CD14-positive monocyte (primary cell): ENCODE measurements around the gene KLHL25. TPM values are rescaled to one million over a fixed set of nuclear protein-coding genes. Genes with fewer than 3 reads are reported as not detected.

Experiments
- DNase-seq, 3 donors: peaks; one replicate each; pipeline ENCODE4 v3.0.0-alpha.2; 2011 to 2022
- H2AFZ ChIP-seq: 2 replicates; pipeline ENCODE4 v1.6.0; 2012; ENCODE audit warnings: mild to moderate bottlenecking, low read depth, low read length, inconsistent platforms; ENCODE audit not compliant: insufficient read depth, poor library complexity, severe bottlenecking
- H3K27ac ChIP-seq, 2 donors: 1 replicate in 1 of 2; 2 replicates in 1 of 2; pipeline ENCODE4 v1.5.1; 2012 to 2013; ENCODE audit warnings: low read length in 2 of 2, control low read depth in 1 of 2, inconsistent platforms in 1 of 2, low read depth in 1 of 2, mild to moderate bottlenecking in 1 of 2
- H3K27me3 ChIP-seq, 2 donors: one replicate each; pipeline versions ENCODE4 v1.6.0 to v1.6.1; 2011 to 2013; ENCODE audit warnings: low read length in 2 of 2; ENCODE audit not compliant: control insufficient read depth in 2 of 2, insufficient read depth in 2 of 2
- H3K36me3 ChIP-seq, 2 donors: replicated peaks in 1 of 2; 1 replicate in 1 of 2; 2 replicates in 1 of 2; pipeline versions ENCODE4 v1.5.1 to v1.6.1; 2012 to 2013; ENCODE audit warnings: low read length in 2 of 2, control low read depth in 1 of 2, inconsistent platforms in 1 of 2, mild to moderate bottlenecking in 1 of 2; ENCODE audit not compliant: insufficient read depth in 2 of 2, control insufficient read depth in 1 of 2
- H3K4me1 ChIP-seq, 2 donors: 1 replicate in 1 of 2; 2 replicates in 1 of 2; pipeline versions ENCODE4 v1.5.1 to v1.6.1; 2012 to 2013; ENCODE audit warnings: low read length in 2 of 2, control low read depth in 1 of 2, inconsistent platforms in 1 of 2, mild to moderate bottlenecking in 1 of 2, moderate library complexity in 1 of 2; ENCODE audit not compliant: insufficient read depth in 2 of 2, control insufficient read depth in 1 of 2
- H3K4me2 ChIP-seq: replicated peaks from 2 replicates; pipeline ENCODE3; 2012; ENCODE audit warnings: low read length, moderate library complexity, mild to moderate bottlenecking; ENCODE audit not compliant: poor library complexity, severe bottlenecking; ENCODE audit errors: extremely low read depth
- H3K4me3 ChIP-seq, 3 experiments: fragments of 200-600 bp in 1 of 3; sonication (generic) in 1 of 3; replicated peaks in 1 of 3; 1 replicate in 2 of 3; 2 replicates in 1 of 3; pipeline ENCODE4 v1.5.1; 2011 to 2013; ENCODE audit warnings: low read length in 3 of 3, mild to moderate bottlenecking in 3 of 3, control low read depth in 2 of 3, low read depth in 2 of 3, inconsistent platforms in 1 of 3, moderate library complexity in 1 of 3
- H3K79me2 ChIP-seq: 2 replicates; pipeline ENCODE4 v1.6.0; 2012; ENCODE audit warnings: mild to moderate bottlenecking, control low read depth, inconsistent platforms, low read length, moderate library complexity; ENCODE audit not compliant: insufficient read depth
- H3K9ac ChIP-seq: 2 replicates; pipeline ENCODE4 v1.6.0; 2017; ENCODE audit warnings: low read length, mild to moderate bottlenecking; ENCODE audit not compliant: insufficient read depth, poor library complexity, severe bottlenecking
- H3K9me3 ChIP-seq, 2 donors: replicated peaks in 1 of 2; 1 replicate in 1 of 2; 2 replicates in 1 of 2; pipeline versions ENCODE4 v1.5.1 to v1.6.1; 2012 to 2013; ENCODE audit warnings: low read length in 2 of 2, control low read depth in 1 of 2; ENCODE audit not compliant: control insufficient read depth in 1 of 2, insufficient read depth in 1 of 2
- H4K20me1 ChIP-seq: 2 replicates; pipeline ENCODE4 v1.6.0; 2012; ENCODE audit warnings: mild to moderate bottlenecking, low read length, control low read depth, moderate library complexity; ENCODE audit not compliant: insufficient read depth
- H3K27ac Mint-ChIP-seq, 7 donors: one replicate each; pipeline ENCODE4 v1.8.0; 2020; ENCODE audit warnings: mild to moderate bottlenecking in 7 of 7, mixed read lengths in 7 of 7, moderate library complexity in 6 of 7, inconsistent platforms in 2 of 7
- H3K27me3 Mint-ChIP-seq, 3 donors: one replicate each; pipeline ENCODE4 v1.8.0; 2021 to 2022; ENCODE audit warnings: low read depth in 3 of 3, mild to moderate bottlenecking in 3 of 3, mixed read lengths in 3 of 3, moderate library complexity in 3 of 3, inconsistent platforms in 1 of 3
- H3K36me3 Mint-ChIP-seq, 2 donors: one replicate each; pipeline ENCODE4 v1.8.0; 2020; ENCODE audit warnings: mixed read lengths in 2 of 2, inconsistent platforms in 1 of 2, mild to moderate bottlenecking in 1 of 2
- H3K4me1 Mint-ChIP-seq: one replicate; pipeline ENCODE4 v1.8.0; 2020; ENCODE audit warnings: mild to moderate bottlenecking, mixed read lengths
- H3K4me3 Mint-ChIP-seq, 2 donors: one replicate each; pipeline ENCODE4 v1.8.0; 2020; ENCODE audit warnings: mild to moderate bottlenecking in 2 of 2, mixed read lengths in 2 of 2, moderate library complexity in 1 of 2
- H3K9me3 Mint-ChIP-seq, 7 donors: one replicate each; pipeline ENCODE4 v1.8.0; 2020 to 2022; ENCODE audit warnings: mixed read lengths in 7 of 7, mild to moderate bottlenecking in 6 of 7, moderate library complexity in 6 of 7, inconsistent platforms in 2 of 7
- WGBS: methylation state at CpG from one replicate; pipeline ENCODE4 v1.1.5; 2013; ENCODE audit warnings: missing lambda C conversion rate; ENCODE audit not compliant: insufficient coverage; 5-methylcytosine and 5-hydroxymethylcytosine counted together
- intact Hi-C, 2 donors: fragments of 100-400 bp; cut with micrococcal nuclease; formaldehyde crosslinking; loops; one replicate each; pipeline versions ENCODE4 v1.15.0 to v1.15.1; 2023
- polyA plus RNA-seq, 3 donors: library from polyadenylated mRNA; depleted of rRNA in 1 of 3; unstranded in 2 of 3; stranded (reverse) in 1 of 3; fragments of 300-500 nt in 2 of 3; fragments of >200 nt in 1 of 3; fragmentation: Illumina TruSeq in 2 of 3; gene quantifications; 1 replicate in 2 of 3; 2 replicates in 1 of 3; pipeline ENCODE4 v1.2.3, GENCODE V29; 2012 to 2021
- TF ChIP-seq, protein P1 (sequence below): fragments of 200-600 bp; IDR thresholded peaks from one replicate; pipeline ENCODE4 v1.8.0; 2022; ENCODE audit warnings: antibody characterized with exemption, mild to moderate bottlenecking

KLHL25 gene
- polyA plus RNA-seq, 3 donors: 0.27 to 0.60 (median 0.40) TPM

GRCh38 chr15:85828874-85829273 lies 34.1 kb upstream of the KLHL25 start:
- Histone ChIP-seq H3K4me1 (peaks cover 14% of the 10 kb centered on the region in 2 donors), H3K27me3 (no peaks in the 10 kb centered on the region), H3K27ac (no peak overlapping the region), H3K79me2 (no peaks in the 10 kb centered on the region), H3K9me3 (no peaks in the 10 kb centered on the region), H3K9ac (no peak overlapping the region), H3K4me2 (no peak overlapping the region), H3K4me3 (no peak overlapping the region), H4K20me1 (no peaks in the 10 kb centered on the region), H3K36me3 (no peaks in the 10 kb centered on the region), H2AFZ (no peak overlapping the region)
- H3K4me1 Mint-ChIP-seq: peaks cover 23% of the 10 kb centered on the region
- H3K27ac Mint-ChIP-seq: peak overlapping the region in 1 of 7 donors; percentile 78
- H3K36me3 Mint-ChIP-seq: no peaks in the 10 kb centered on the region
- no peak for DNase-seq
- 80% methylated on average over 3 of the region's 4 CpGs for WGBS
- no peak overlapping the region for H3K4me3 Mint-ChIP-seq
- peaks cover 0 to 2% (median 0%) of the 10 kb centered on the region in 7 donors for H3K9me3 Mint-ChIP-seq
- intact Hi-C loops: loop anchor here in 1 of 2 donors (5.0 kb wide), 1 partner anchor 37 kb away; the partner anchor contains the start of gene KLHL25
- TF ChIP-seq, protein P1, sequence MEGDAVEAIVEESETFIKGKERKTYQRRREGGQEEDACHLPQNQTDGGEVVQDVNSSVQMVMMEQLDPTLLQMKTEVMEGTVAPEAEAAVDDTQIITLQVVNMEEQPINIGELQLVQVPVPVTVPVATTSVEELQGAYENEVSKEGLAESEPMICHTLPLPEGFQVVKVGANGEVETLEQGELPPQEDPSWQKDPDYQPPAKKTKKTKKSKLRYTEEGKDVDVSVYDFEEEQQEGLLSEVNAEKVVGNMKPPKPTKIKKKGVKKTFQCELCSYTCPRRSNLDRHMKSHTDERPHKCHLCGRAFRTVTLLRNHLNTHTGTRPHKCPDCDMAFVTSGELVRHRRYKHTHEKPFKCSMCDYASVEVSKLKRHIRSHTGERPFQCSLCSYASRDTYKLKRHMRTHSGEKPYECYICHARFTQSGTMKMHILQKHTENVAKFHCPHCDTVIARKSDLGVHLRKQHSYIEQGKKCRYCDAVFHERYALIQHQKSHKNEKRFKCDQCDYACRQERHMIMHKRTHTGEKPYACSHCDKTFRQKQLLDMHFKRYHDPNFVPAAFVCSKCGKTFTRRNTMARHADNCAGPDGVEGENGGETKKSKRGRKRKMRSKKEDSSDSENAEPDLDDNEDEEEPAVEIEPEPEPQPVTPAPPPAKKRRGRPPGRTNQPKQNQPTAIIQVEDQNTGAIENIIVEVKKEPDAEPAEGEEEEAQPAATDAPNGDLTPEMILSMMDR: no peak
- peaks cover 2 to 4% (median 2%) of the 10 kb centered on the region in 3 donors for H3K27me3 Mint-ChIP-seq

DNA sequence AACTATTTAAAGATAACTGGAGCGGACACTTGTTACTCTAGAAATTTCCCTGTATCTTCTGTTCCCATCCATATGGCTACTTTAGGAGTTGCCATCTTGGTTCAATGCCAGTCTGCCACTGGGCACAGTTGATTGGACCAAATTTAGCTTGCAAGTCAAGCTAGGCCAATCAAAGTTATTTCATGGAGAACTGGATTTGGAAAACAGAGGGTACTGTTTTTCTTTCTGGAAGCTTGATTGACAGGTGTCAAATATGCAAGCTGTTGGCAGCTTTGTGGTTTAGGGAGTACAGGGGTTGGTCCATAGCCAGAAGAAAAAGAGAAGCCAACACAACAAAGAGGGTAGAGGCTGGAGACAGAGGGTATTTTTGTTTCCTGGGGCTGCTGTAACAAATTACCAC lies 33.4 kb upstream of the KLHL25 start:
- Histone ChIP-seq H3K36me3 (no peaks in the 10 kb centered on the region), H3K9ac (no peak overlapping the region), H3K27me3 (no peaks in the 10 kb centered on the region), H3K4me2 (no peak overlapping the region), H3K4me3 (no peak overlapping the region), H4K20me1 (no peaks in the 10 kb centered on the region), H3K4me1 (peaks cover 14% of the 10 kb centered on the region in 2 donors), H3K9me3 (no peaks in the 10 kb centered on the region), H3K79me2 (no peaks in the 10 kb centered on the region), H2AFZ (no peak overlapping the region), H3K27ac (no peak overlapping the region)
- TF ChIP-seq, protein P1: no peak
- no CpG with 5 or more reads among the region's 1 CpG for WGBS
- no peaks in the 10 kb centered on the region for H3K36me3 Mint-ChIP-seq
- no peak for DNase-seq
- H3K4me1 Mint-ChIP-seq: peaks cover 22% of the 10 kb centered on the region
- no peak overlapping the region for H3K4me3 Mint-ChIP-seq
- intact Hi-C loops: loop anchor here in 1 of 2 donors (5.0 kb wide), 1 partner anchor 36 kb away; the partner anchor contains the start of gene KLHL25
- peaks cover 0 to 2% (median 0%) of the 10 kb centered on the region in 7 donors for H3K9me3 Mint-ChIP-seq
- H3K27ac Mint-ChIP-seq: no peak overlapping the region
- H3K27me3 Mint-ChIP-seq: peaks cover 2 to 4% (median 2%) of the 10 kb centered on the region in 3 donors
